Gastrocnemius medialis (tissue), 4 donors: ENCODE data around the gene CENPX.

ENCODE experiments used
- POLR2A ChIP-seq, 2 donors: fragments of 450-650 bp; IDR thresholded peaks; one replicate each; pipeline ENCODE4 v1.6.1; 2017; ENCODE audit warnings: antibody characterized with exemption in 2 of 2, mild to moderate bottlenecking in 2 of 2, moderate library complexity in 2 of 2
- TF ChIP-seq, protein P1 (sequence below), 5 experiments: fragments of 450-650 bp in 3 of 5; fragments of 200-600 bp in 2 of 5; sonication (generic) in 2 of 5; IDR thresholded peaks in 4 of 5; conservative IDR thresholded peaks in 1 of 5; 1 replicate in 4 of 5; 2 replicates in 1 of 5; pipeline ENCODE4 v1.5.1; 2016 to 2019; ENCODE audit warnings: antibody characterized with exemption in 5 of 5, mild to moderate bottlenecking in 3 of 5, moderate library complexity in 3 of 5

DNA sequence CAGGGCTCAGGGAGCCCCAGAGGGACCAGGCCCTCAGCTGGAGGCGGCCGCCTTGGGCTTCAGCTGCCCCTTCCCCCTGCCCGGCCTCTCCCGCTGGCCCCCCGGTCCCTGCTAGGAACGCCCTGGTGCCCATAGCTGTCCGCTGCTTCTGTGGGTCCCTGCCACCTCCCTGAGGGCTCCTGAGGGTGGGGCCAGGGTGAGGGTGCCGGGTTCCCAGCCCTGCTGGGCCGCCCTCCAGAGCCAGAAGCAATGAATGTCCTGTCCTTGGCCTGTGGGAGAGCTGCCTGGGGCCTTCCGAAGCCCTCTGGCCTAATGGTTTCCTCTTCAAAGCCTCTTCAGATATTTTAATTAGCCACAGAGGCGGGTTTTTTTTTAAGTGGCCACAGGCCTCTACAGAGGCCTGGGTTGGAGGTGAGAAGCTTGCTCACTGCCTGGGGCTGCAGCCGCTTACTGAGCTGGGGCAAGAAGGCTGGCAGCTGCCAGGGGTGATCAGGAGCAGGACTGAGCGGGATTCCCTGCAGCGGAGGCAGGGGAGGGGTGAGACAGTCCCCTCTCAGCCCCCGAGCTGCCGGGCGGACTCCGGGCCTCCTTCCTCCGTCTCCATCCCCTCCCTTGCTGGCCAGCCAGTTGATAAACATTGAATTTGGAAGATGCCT, 9.9 kb downstream of the CENPX start:
- TF ChIP-seq POLR2A (IDR thresholded peaks at IDR 0.05), result no peak
- TF ChIP-seq, protein P1, sequence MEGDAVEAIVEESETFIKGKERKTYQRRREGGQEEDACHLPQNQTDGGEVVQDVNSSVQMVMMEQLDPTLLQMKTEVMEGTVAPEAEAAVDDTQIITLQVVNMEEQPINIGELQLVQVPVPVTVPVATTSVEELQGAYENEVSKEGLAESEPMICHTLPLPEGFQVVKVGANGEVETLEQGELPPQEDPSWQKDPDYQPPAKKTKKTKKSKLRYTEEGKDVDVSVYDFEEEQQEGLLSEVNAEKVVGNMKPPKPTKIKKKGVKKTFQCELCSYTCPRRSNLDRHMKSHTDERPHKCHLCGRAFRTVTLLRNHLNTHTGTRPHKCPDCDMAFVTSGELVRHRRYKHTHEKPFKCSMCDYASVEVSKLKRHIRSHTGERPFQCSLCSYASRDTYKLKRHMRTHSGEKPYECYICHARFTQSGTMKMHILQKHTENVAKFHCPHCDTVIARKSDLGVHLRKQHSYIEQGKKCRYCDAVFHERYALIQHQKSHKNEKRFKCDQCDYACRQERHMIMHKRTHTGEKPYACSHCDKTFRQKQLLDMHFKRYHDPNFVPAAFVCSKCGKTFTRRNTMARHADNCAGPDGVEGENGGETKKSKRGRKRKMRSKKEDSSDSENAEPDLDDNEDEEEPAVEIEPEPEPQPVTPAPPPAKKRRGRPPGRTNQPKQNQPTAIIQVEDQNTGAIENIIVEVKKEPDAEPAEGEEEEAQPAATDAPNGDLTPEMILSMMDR (IDR thresholded peaks at IDR 0.05 in 4 of 5, conservative IDR thresholded peaks at IDR 0.05 in 1 of 5), result no peak
